ENCODE measurements around the gene EHD1. TPM values are rescaled to one million over a fixed set of nuclear protein-coding genes. Genes with fewer than 3 reads are reported as not detected.
A peak's percentile ranks its signal among the peaks of the same experiment; 100 is the strongest.

The EHD1 gene
- polyA plus RNA-seq, 3 donors = 30.3 to 212 (median 48.4) TPM

DNA sequence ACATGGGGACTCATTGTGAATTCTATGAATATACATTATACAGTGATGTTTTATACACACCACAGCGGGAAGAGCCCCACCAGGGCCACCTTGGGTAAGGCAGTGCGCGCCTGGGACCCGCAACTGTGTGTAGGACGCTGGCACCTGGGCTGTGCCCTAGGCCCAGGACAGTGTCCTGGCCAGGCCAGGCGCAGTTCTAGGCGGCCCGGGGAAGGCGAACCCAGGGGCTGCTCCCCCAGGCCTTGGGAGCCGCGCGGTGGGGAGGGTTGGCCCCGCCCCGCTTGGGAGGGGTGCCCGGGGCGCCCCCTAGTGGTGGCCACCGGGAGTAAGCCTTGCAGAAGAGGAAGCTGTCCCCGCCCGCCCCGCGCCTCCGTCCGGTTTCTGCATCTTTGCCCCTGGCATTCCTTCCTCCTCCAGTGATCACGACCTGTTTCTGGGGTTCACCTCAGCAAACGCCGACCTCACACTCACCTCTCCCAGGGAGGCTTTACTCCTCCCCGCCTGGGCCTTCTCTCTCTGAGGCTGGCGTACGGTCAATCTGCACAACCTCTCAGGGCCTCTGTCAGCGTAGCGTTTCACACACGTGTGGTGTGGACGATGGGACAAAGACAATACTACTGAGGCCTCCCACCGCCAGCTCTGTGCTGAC is 9.5 kb upstream of the EHD1 start:
- peaks cover 47% of the 10 kb centered on the region for H3K4me1 Mint-ChIP-seq
- H3K36me3 Mint-ChIP-seq = peaks cover 0 to 3% of the 10 kb centered on the region in 2 donors
- peak overlapping the region; percentile 77 to 88 for H3K4me3 Mint-ChIP-seq
- intact Hi-C loops (cut with micrococcal nuclease) = loop anchor here in 1 of 2 donors (2.0 kb wide), 1 partner anchor 33 kb away; no protein-coding TSS in a partner anchor
- H2AFZ ChIP-seq (ENCODE audit: insufficient read depth, low read depth, low read length, poor library complexity, severe bottlenecking) = peak overlapping the region; percentile 75
- H3K36me3 ChIP-seq (replicated peaks in 1 of 2; ENCODE audit: control insufficient read depth in 1 of 2, insufficient read depth in 2 of 2, low read length in 2 of 2) = no peaks in the 10 kb centered on the region
- TF ChIP-seq, protein P1, sequence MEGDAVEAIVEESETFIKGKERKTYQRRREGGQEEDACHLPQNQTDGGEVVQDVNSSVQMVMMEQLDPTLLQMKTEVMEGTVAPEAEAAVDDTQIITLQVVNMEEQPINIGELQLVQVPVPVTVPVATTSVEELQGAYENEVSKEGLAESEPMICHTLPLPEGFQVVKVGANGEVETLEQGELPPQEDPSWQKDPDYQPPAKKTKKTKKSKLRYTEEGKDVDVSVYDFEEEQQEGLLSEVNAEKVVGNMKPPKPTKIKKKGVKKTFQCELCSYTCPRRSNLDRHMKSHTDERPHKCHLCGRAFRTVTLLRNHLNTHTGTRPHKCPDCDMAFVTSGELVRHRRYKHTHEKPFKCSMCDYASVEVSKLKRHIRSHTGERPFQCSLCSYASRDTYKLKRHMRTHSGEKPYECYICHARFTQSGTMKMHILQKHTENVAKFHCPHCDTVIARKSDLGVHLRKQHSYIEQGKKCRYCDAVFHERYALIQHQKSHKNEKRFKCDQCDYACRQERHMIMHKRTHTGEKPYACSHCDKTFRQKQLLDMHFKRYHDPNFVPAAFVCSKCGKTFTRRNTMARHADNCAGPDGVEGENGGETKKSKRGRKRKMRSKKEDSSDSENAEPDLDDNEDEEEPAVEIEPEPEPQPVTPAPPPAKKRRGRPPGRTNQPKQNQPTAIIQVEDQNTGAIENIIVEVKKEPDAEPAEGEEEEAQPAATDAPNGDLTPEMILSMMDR (IDR thresholded peaks at IDR 0.05) = peak; percentile 99
- peak; percentile 78 to 85 (median 79) for DNase-seq
- peaks cover 43 to 47% of the 10 kb centered on the region in 2 donors for H3K4me1 ChIP-seq (ENCODE audit: control insufficient read depth in 1 of 2, insufficient read depth in 2 of 2, low read length in 2 of 2)
- peak overlapping the region; percentile 22 for H3K9ac ChIP-seq (ENCODE audit: insufficient read depth, low read length, poor library complexity, severe bottlenecking)
- H3K27me3 ChIP-seq (ENCODE audit: control insufficient read depth in 2 of 2, insufficient read depth in 2 of 2, low read length in 2 of 2) = peaks cover 0 to 7% of the 10 kb centered on the region in 2 donors
- peak overlapping the region; percentile 70 for H3K4me2 ChIP-seq (replicated peaks; ENCODE audit: extremely low read depth, low read length, poor library complexity, severe bottlenecking)
- H4K20me1 ChIP-seq (ENCODE audit: insufficient read depth, low read length) = no peaks in the 10 kb centered on the region
- no peaks in the 10 kb centered on the region for H3K9me3 Mint-ChIP-seq
- no peaks in the 10 kb centered on the region for H3K79me2 ChIP-seq (ENCODE audit: insufficient read depth, low read length)
- H3K4me3 ChIP-seq (replicated peaks in 1 of 3; ENCODE audit: low read depth in 2 of 3, low read length in 3 of 3) = peak overlapping the region in 1 of 3 experiments; percentile 67
- H3K9me3 ChIP-seq (replicated peaks in 1 of 2; ENCODE audit: control insufficient read depth in 1 of 2, insufficient read depth in 1 of 2, low read length in 2 of 2) = no peaks in the 10 kb centered on the region
- H3K27ac ChIP-seq (ENCODE audit: low read depth in 1 of 2, low read length in 2 of 2) = peak overlapping the region in 1 of 2 donors; percentile 58
- H3K27ac Mint-ChIP-seq = peak overlapping the region; percentile 72 to 94 (median 85)
- WGBS (ENCODE audit: insufficient coverage) = 22% methylated on average over 23 of the region's 34 CpGs
- peaks cover 4 to 13% (median 13%) of the 10 kb centered on the region in 3 donors for H3K27me3 Mint-ChIP-seq (ENCODE audit: low read depth in 3 of 3)

DNA sequence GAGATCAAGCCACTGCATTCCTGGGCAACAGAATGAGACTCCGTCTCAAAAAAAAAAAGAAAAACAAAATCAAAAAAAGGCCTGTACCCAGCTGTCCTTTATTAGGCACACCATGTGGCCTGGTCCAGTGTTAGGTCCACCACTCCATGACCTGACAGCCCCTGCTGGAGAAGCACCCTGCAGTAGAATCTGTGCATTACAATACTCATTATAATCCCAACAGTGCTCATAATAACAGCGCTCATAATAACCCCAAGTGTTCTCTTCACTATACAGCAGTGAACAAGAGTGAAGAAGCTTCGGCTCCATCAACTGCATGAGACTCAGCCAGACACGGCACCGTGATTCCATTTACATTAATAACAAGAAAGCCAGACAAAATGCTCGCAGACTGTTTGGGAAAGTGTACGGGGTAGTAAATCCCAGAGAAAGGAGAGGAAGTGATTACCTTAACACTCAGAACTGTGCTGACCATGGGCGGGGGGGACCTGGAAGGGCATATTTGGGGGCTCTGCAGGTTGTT is 8.9 kb upstream of the EHD1 start:
- no peak overlapping the region for H3K9ac ChIP-seq (ENCODE audit: insufficient read depth, low read length, poor library complexity, severe bottlenecking)
- Mint-ChIP-seq H3K4me3 (no peak overlapping the region), H3K27me3 (ENCODE audit: low read depth in 3 of 3) (peaks cover 7 to 15% (median 13%) of the 10 kb centered on the region in 3 donors), H3K36me3 (peaks cover 0 to 3% of the 10 kb centered on the region in 2 donors), H3K4me1 (peaks cover 47% of the 10 kb centered on the region), H3K9me3 (no peaks in the 10 kb centered on the region), H3K27ac (peak overlapping the region in 6 of 7 donors; percentile 65 to 91 (median 84))
- peaks cover 43 to 47% of the 10 kb centered on the region in 2 donors for H3K4me1 ChIP-seq (ENCODE audit: control insufficient read depth in 1 of 2, insufficient read depth in 2 of 2, low read length in 2 of 2)
- no peaks in the 10 kb centered on the region for H4K20me1 ChIP-seq (ENCODE audit: insufficient read depth, low read length)
- no peak for DNase-seq
- TF ChIP-seq, protein P1 (IDR thresholded peaks at IDR 0.05) = no peak
- H3K79me2 ChIP-seq (ENCODE audit: insufficient read depth, low read length) = no peaks in the 10 kb centered on the region
- H3K27me3 ChIP-seq (ENCODE audit: control insufficient read depth in 2 of 2, insufficient read depth in 2 of 2, low read length in 2 of 2) = peaks cover 0 to 7% of the 10 kb centered on the region in 2 donors
- H3K36me3 ChIP-seq (replicated peaks in 1 of 2; ENCODE audit: control insufficient read depth in 1 of 2, insufficient read depth in 2 of 2, low read length in 2 of 2) = no peaks in the 10 kb centered on the region
- H3K9me3 ChIP-seq (replicated peaks in 1 of 2; ENCODE audit: control insufficient read depth in 1 of 2, insufficient read depth in 1 of 2, low read length in 2 of 2) = no peaks in the 10 kb centered on the region
- no peak overlapping the region for H2AFZ ChIP-seq (ENCODE audit: insufficient read depth, low read depth, low read length, poor library complexity, severe bottlenecking)
- intact Hi-C loops (cut with micrococcal nuclease) = no loop called here
- H3K4me2 ChIP-seq (replicated peaks; ENCODE audit: extremely low read depth, low read length, poor library complexity, severe bottlenecking) = peak overlapping the region; percentile 70
- 70% methylated on average over 2 of the region's 8 CpGs for WGBS (ENCODE audit: insufficient coverage)
- H3K27ac ChIP-seq (ENCODE audit: low read depth in 1 of 2, low read length in 2 of 2) = peak overlapping the region in 1 of 2 donors; percentile 9
- peak overlapping the region in 1 of 3 experiments; percentile 67 for H3K4me3 ChIP-seq (replicated peaks in 1 of 3; ENCODE audit: low read depth in 2 of 3, low read length in 3 of 3)

Data from CD14-positive monocyte (primary cell).